Fibroblast of lung (primary cell): Measurements from ENCODE around the gene ASB18.

Experiments used
- EZH2 ChIP-seq: IDR thresholded peaks from 2 replicates; pipeline ENCODE4 v1.5.1; 2012; ENCODE audit warnings: low read length, control low read depth, mild to moderate bottlenecking; ENCODE audit errors: missing control alignments
- TF ChIP-seq, protein P1 (sequence below), 2 donors: IDR thresholded peaks in 1 of 2; conservative IDR thresholded peaks in 1 of 2; 1 replicate in 1 of 2; 2 replicates in 1 of 2; pipeline ENCODE4 v1.5.1; 2011 to 2012; ENCODE audit warnings: low read length in 2 of 2, control low read depth in 1 of 2, inconsistent platforms in 1 of 2, low read depth in 1 of 2, mild to moderate bottlenecking in 1 of 2

DNA sequence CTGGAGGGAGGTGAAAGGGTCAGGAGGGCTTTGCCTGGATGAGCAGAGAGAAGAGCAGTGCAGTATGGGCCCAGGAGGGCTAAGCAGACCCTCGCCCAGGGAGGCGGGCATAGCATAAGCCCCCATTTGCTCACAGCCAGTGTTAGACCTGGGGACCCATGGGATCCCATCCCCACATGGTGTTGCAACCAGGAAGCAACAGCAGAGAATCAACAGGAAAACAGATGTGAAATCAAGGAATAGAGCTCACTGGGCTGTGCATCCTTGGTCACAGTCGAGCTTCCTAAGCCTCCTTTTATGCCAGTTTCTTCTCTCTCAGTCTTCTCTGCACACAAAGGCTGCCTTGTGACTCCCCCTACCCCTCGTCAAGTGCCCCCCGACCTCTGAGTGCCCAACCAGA lies 19.9 kb downstream of the ASB18 start:
- TF ChIP-seq, protein P1, sequence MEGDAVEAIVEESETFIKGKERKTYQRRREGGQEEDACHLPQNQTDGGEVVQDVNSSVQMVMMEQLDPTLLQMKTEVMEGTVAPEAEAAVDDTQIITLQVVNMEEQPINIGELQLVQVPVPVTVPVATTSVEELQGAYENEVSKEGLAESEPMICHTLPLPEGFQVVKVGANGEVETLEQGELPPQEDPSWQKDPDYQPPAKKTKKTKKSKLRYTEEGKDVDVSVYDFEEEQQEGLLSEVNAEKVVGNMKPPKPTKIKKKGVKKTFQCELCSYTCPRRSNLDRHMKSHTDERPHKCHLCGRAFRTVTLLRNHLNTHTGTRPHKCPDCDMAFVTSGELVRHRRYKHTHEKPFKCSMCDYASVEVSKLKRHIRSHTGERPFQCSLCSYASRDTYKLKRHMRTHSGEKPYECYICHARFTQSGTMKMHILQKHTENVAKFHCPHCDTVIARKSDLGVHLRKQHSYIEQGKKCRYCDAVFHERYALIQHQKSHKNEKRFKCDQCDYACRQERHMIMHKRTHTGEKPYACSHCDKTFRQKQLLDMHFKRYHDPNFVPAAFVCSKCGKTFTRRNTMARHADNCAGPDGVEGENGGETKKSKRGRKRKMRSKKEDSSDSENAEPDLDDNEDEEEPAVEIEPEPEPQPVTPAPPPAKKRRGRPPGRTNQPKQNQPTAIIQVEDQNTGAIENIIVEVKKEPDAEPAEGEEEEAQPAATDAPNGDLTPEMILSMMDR (conservative IDR thresholded peaks at IDR 0.05 in 1 of 2, IDR thresholded peaks at IDR 0.05 in 1 of 2; ENCODE audit: low read depth in 1 of 2, low read length in 2 of 2) = no peak
- TF ChIP-seq EZH2 = no peak
